ENCODE results near the gene ADGRB3.

The ADGRB3 gene

DNA sequence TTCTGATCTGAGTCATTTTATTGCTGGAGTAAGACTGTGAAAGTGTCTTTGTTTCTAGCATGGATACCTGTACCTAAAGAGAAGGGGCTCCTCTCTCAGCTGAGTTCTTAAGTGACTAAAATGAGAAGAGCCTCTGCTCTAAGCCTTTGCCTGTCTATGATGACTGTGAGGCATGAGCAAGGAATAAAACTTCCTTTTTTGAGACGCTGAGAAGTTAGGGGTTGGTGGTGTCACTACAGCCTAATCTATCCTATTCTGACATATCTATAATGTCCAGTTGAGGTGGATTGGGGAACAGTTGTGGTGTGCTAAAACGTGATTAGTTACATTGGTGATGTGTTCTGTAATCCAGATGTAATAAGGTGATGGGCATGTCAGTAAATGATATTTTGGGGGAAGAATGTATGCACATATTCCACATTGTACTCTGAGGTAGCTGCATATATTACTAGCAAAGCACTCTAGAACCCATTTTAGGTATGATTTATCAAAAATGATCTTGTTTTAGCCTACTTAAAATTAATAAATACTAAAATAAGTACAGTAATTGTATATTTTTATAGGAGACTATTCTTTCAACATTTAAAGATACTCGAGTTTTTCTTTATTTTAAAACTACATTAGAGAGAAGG lies 18.1 kb downstream of the ADGRB3 start:
- no peak overlapping the region for H3K4me3 ChIP-seq (replicated peaks in 1 of 2; ENCODE audit: low read depth in 2 of 2, low read length in 2 of 2)
- TF ChIP-seq, protein P1, sequence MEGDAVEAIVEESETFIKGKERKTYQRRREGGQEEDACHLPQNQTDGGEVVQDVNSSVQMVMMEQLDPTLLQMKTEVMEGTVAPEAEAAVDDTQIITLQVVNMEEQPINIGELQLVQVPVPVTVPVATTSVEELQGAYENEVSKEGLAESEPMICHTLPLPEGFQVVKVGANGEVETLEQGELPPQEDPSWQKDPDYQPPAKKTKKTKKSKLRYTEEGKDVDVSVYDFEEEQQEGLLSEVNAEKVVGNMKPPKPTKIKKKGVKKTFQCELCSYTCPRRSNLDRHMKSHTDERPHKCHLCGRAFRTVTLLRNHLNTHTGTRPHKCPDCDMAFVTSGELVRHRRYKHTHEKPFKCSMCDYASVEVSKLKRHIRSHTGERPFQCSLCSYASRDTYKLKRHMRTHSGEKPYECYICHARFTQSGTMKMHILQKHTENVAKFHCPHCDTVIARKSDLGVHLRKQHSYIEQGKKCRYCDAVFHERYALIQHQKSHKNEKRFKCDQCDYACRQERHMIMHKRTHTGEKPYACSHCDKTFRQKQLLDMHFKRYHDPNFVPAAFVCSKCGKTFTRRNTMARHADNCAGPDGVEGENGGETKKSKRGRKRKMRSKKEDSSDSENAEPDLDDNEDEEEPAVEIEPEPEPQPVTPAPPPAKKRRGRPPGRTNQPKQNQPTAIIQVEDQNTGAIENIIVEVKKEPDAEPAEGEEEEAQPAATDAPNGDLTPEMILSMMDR (IDR thresholded peaks at IDR 0.05; ENCODE audit: low read depth, low read length): no peak
- no peak for DNase-seq (ENCODE audit: low read depth in 2 of 2)

DNA sequence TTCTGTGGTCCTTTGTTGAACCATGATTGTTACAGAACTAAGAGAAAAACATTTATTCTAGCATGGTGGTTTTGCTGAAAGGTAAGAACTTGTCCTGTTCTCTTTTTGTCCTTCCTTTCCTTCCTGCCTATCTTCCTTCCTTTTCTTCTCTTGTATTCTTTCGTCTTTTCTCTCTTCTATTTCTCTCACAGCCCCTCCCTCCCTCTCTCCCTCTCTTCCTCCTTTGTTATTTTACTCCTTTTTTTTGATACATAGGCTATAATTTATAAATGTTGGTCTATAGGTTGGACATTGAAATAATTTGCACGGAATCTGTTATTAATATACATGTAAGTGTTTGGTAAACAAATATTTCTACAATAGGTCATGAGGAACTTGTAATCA lies 18.6 kb downstream of the ADGRB3 start:
- TF ChIP-seq, protein P1 (IDR thresholded peaks at IDR 0.05; ENCODE audit: low read depth, low read length): no peak
- DNase-seq (ENCODE audit: low read depth in 2 of 2): no peak
- H3K4me3 ChIP-seq (replicated peaks in 1 of 2; ENCODE audit: low read depth in 2 of 2, low read length in 2 of 2): no peak overlapping the region

DNA sequence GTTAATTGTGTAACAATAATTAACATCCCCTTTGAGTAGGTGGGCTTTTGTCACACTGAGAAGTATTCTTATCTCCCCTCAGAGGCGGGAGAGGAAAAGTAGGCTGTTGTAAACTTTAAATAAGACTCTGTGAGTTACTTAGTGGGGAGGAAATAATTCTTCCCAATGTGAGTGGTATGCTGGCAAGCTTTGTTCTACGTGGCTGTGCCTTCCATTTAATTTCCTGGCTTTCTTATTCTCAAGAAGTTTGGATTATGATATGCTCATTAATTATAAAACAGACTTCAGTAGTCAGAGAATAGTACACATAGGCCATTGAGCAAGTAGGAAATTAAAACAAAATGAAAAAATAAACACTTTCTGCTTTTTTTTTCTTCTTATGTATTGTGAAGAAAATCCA lies 19.1 kb downstream of the ADGRB3 start:
- TF ChIP-seq, protein P1 (IDR thresholded peaks at IDR 0.05; ENCODE audit: low read depth, low read length): no peak
- no peak for DNase-seq (ENCODE audit: low read depth in 2 of 2)
- no peak overlapping the region for H3K4me3 ChIP-seq (replicated peaks in 1 of 2; ENCODE audit: low read depth in 2 of 2, low read length in 2 of 2)

DNA sequence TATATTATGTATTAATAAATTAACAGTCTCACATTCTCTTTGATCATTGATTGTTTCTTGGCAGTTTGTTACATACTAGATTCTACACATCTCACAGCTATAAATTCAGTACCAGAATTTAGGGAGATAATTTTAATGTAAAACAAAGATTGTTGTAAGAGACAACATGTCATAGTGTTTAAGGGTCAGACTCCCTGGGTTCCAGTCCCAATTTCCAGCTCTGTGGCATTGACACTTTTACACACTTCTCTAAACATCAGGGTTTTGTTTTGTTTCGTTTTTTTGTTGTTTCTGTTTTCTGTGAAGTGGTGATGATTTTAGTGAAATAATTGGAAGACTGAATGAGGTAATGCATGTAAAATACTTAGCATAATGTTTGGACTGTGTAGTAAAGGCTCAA lies 19.9 kb downstream of the ADGRB3 start:
- TF ChIP-seq, protein P1 (IDR thresholded peaks at IDR 0.05; ENCODE audit: low read depth, low read length): no peak
- H3K4me3 ChIP-seq (replicated peaks in 1 of 2; ENCODE audit: low read depth in 2 of 2, low read length in 2 of 2): no peak overlapping the region
- DNase-seq (ENCODE audit: low read depth in 2 of 2): no peak

DNA sequence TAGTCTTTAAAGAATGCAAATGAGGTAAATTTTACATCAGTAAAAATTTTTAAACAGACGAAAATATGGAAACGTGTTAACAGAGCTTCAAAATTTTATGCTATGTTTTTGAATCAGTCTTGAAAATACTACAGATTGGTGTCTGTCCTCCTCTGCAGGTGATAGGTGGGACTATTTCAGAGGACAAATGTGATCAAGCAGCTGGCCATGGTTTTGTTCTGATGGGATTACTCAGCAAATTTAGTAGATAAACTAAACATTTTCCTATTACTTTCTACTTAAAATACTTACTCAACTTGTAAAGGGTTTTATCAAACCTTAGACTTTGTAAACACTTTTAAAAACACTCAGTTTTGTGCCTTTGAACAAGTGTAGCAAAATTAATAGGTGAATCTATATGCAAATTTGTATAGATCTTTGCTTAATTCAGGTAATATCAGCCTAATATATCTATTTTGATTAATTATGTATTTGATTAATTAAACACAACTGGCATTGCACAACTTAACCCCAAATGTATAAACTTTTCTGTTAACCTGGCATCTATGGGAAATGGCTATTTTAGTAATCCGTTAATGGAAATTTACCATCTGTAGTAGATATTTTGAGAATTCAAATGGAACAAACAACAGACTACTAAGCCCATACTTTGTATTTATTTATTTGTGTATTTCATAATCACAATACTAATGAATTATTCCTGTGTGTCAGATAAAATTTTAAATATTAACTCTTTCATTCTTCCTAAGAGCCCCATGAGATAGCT lies 22.5 kb downstream of the ADGRB3 start:
- DNase-seq (ENCODE audit: low read depth in 2 of 2): no peak
- H3K4me3 ChIP-seq (replicated peaks in 1 of 2; ENCODE audit: low read depth in 2 of 2, low read length in 2 of 2): no peak overlapping the region
- TF ChIP-seq, protein P1 (IDR thresholded peaks at IDR 0.05; ENCODE audit: low read depth, low read length): no peak

DNA sequence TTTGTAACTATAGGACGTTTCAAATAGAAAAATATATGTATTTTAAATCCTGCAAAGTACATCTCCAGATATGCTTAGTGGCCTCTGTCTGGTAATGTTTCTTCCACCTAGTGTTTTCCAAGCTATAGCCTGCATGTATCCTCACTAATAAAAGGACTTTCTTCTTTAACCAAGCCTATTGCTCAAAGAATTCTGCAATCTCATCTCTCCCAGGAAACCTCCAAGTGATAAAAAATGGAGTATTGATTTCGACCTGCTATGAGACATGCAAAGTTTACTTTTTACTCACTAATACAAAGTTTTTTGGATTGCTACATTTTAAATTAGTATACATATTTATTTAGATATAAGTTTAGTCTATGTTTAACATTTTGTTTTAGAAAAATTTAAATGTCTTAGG lies 23.3 kb downstream of the ADGRB3 start:
- H3K4me3 ChIP-seq (replicated peaks in 1 of 2; ENCODE audit: low read depth in 2 of 2, low read length in 2 of 2): no peak overlapping the region
- TF ChIP-seq, protein P1 (IDR thresholded peaks at IDR 0.05; ENCODE audit: low read depth, low read length): no peak
- DNase-seq (ENCODE audit: low read depth in 2 of 2): no peak
